HL-60 (cell line): Measurements from ENCODE around the gene MRPL4.

ENCODE experiments used
- DNase-seq, 2 experiments: peaks; one replicate each; pipeline ENCODE4 v3.0.0-alpha.2; 2010 to 2020; ENCODE audit warnings: low read depth in 1 of 2, low spot score in 1 of 2
- H3K27ac ChIP-seq: fragments of 250-450 bp; sonication (Bioruptor Pico); replicated peaks from 2 replicates; pipeline ENCODE4 v1.5.1; 2020; ENCODE audit warnings: mild to moderate bottlenecking, moderate library complexity
- H3K27me3 ChIP-seq: fragments of 250-450 bp; sonication (Bioruptor Pico); 2 replicates; pipeline ENCODE4 v1.5.1; 2021; ENCODE audit warnings: mild to moderate bottlenecking, moderate library complexity; ENCODE audit not compliant: insufficient read depth, poor library complexity, severe bottlenecking
- H3K4me3 ChIP-seq: replicated peaks from 2 replicates; pipeline ENCODE4 v1.5.1; 2011; ENCODE audit warnings: mild to moderate bottlenecking, control low read depth, low read length; ENCODE audit not compliant: insufficient read depth
- CTCF ChIP-seq: IDR thresholded peaks from one replicate; pipeline ENCODE4 v1.5.1; 2011; ENCODE audit warnings: low read length, control low read depth, inconsistent platforms; ENCODE audit not compliant: insufficient read depth
- GABPA ChIP-seq: IDR thresholded peaks from 2 replicates; pipeline ENCODE4 v1.6.1; 2012; ENCODE audit warnings: low read depth
- POLR2AphosphoS5 ChIP-seq: IDR thresholded peaks from 2 replicates; pipeline ENCODE4 v1.6.1; 2012; ENCODE audit warnings: low read depth
- REST ChIP-seq: IDR thresholded peaks from 2 replicates; pipeline ENCODE4 v1.6.1; 2012; ENCODE audit warnings: low read depth; ENCODE audit not compliant: insufficient replicate concordance
- SPI1 ChIP-seq: IDR thresholded peaks from 2 replicates; pipeline ENCODE4 v1.6.1; 2012; ENCODE audit warnings: low read depth, mild to moderate bottlenecking, borderline replicate concordance

MRPL4 gene

GRCh38 chr19:10226376-10227025 lies 25.5 kb upstream of the MRPL4 start:
- H3K27me3 ChIP-seq: no peaks in the 10 kb centered on the region
- DNase-seq: no peak
- H3K4me3 ChIP-seq: no peak overlapping the region
- H3K27ac ChIP-seq: no peak overlapping the region
- TF ChIP-seq SPI1: no peak
- TF ChIP-seq CTCF: no peak
- TF ChIP-seq POLR2AphosphoS5: no peak
- TF ChIP-seq GABPA: no peak
- no peak for TF ChIP-seq REST

- no peak for TF ChIP-seq GABPA
- TF ChIP-seq CTCF: no peak
- no peak for TF ChIP-seq POLR2AphosphoS5
- TF ChIP-seq REST: no peak
- TF ChIP-seq SPI1: no peak
- no peak for DNase-seq
- H3K27me3 ChIP-seq: no peaks in the 10 kb centered on the region
- H3K27ac ChIP-seq: no peak overlapping the region
- H3K4me3 ChIP-seq: no peak overlapping the region
Observed at GRCh38 chr19:10227026-10227971, 24.7 kb upstream of the MRPL4 start.

- peak; percentile 60; the same call in 1 of the 2 replicates for TF ChIP-seq SPI1
- no peak for TF ChIP-seq REST
- H3K27me3 ChIP-seq: no peaks in the 10 kb centered on the region
- H3K4me3 ChIP-seq: no peak overlapping the region
- DNase-seq: peak in 1 of 2 experiments; percentile 66
- no peak overlapping the region for H3K27ac ChIP-seq
Observed at GRCh38 chr19:10228393-10228792, 23.6 kb upstream of the MRPL4 start.
